Measurements from ENCODE around the gene SLC26A11.

SLC26A11 gene

GRCh38 chr17:80203471-80203963 lies 16.7 kb upstream of the SLC26A11 start:
- peaks cover 3% of the 10 kb centered on the region for H3K36me3 Mint-ChIP-seq (ENCODE audit: insufficient read depth)
- H3K27ac Mint-ChIP-seq = no peak overlapping the region
- no peak overlapping the region for H3K4me3 Mint-ChIP-seq
- DNase-seq (no peak), ATAC-seq (replicated peaks) (no peak)
- peaks cover 0 to 2% of the 10 kb centered on the region in 2 donors for H3K4me1 Mint-ChIP-seq (ENCODE audit: low read depth in 2 of 2)
- H3K27me3 Mint-ChIP-seq = no peaks in the 10 kb centered on the region
- H3K9me3 Mint-ChIP-seq = no peaks in the 10 kb centered on the region

GRCh38 chr17:80204626-80205468 lies 15.4 kb upstream of the SLC26A11 start:
- Mint-ChIP-seq H3K27ac (peak overlapping the region in 1 of 2 donors; percentile 78), H3K9me3 (no peaks in the 10 kb centered on the region), H3K27me3 (no peaks in the 10 kb centered on the region), H3K36me3 (ENCODE audit: insufficient read depth) (peaks cover 13% of the 10 kb centered on the region), H3K4me3 (no peak overlapping the region), H3K4me1 (ENCODE audit: low read depth in 2 of 2) (peaks cover 0 to 2% of the 10 kb centered on the region in 2 donors)
- no peak for DNase-seq
- ATAC-seq (replicated peaks) = no peak

GRCh38 chr17:80205811-80206210 lies 14.4 kb upstream of the SLC26A11 start:
- no peak for ATAC-seq (replicated peaks)
- no peaks in the 10 kb centered on the region for H3K9me3 Mint-ChIP-seq

GRCh38 chr17:80208050-80208449 lies 12.2 kb upstream of the SLC26A11 start:
- DNase-seq (no peak), ATAC-seq (replicated peaks) (no peak)
- no peak overlapping the region for H3K27ac Mint-ChIP-seq
- H3K36me3 Mint-ChIP-seq (ENCODE audit: insufficient read depth) = peaks cover 24% of the 10 kb centered on the region
- no peak overlapping the region for H3K4me3 Mint-ChIP-seq
- peaks cover 0 to 2% of the 10 kb centered on the region in 2 donors for H3K4me1 Mint-ChIP-seq (ENCODE audit: low read depth in 2 of 2)
- H3K9me3 Mint-ChIP-seq = no peaks in the 10 kb centered on the region
- no peaks in the 10 kb centered on the region for H3K27me3 Mint-ChIP-seq

More at GRCh38 chr17:80205811-80206210, 14.4 kb upstream of the SLC26A11 start:
- peaks cover 0 to 2% of the 10 kb centered on the region in 2 donors for H3K4me1 Mint-ChIP-seq (ENCODE audit: low read depth in 2 of 2)
- peaks cover 19% of the 10 kb centered on the region for H3K36me3 Mint-ChIP-seq (ENCODE audit: insufficient read depth)
- DNase-seq = no peak
- no peak overlapping the region for H3K27ac Mint-ChIP-seq
- no peaks in the 10 kb centered on the region for H3K27me3 Mint-ChIP-seq
- H3K4me3 Mint-ChIP-seq = no peak overlapping the region

- no peak overlapping the region for H3K4me3 Mint-ChIP-seq
- ATAC-seq (replicated peaks) = no peak
- no peaks in the 10 kb centered on the region for H3K9me3 Mint-ChIP-seq
- no peak overlapping the region for H3K27ac Mint-ChIP-seq
- H3K36me3 Mint-ChIP-seq (ENCODE audit: insufficient read depth) = peaks cover 30% of the 10 kb centered on the region
- DNase-seq = no peak
- peaks cover 0 to 2% of the 10 kb centered on the region in 2 donors for H3K4me1 Mint-ChIP-seq (ENCODE audit: low read depth in 2 of 2)
- no peaks in the 10 kb centered on the region for H3K27me3 Mint-ChIP-seq
These were observed 10.5 kb upstream of the SLC26A11 start for GRCh38 chr17:80209765-80210164.

- Mint-ChIP-seq H3K9me3 (no peaks in the 10 kb centered on the region), H3K4me1 (ENCODE audit: low read depth in 2 of 2) (peaks cover 0 to 2% of the 10 kb centered on the region in 2 donors), H3K36me3 (ENCODE audit: insufficient read depth) (peaks cover 30% of the 10 kb centered on the region), H3K27ac (no peak overlapping the region), H3K27me3 (no peaks in the 10 kb centered on the region), H3K4me3 (no peak overlapping the region)
- no peak for DNase-seq
- ATAC-seq (replicated peaks) = no peak
These were observed 9.7 kb upstream of the SLC26A11 start for GRCh38 chr17:80210348-80211108.

GRCh38 chr17:80212109-80212508 lies 8.1 kb upstream of the SLC26A11 start:
- peaks cover 0 to 3% of the 10 kb centered on the region in 2 donors for H3K4me1 Mint-ChIP-seq (ENCODE audit: low read depth in 2 of 2)
- DNase-seq (no peak), ATAC-seq (replicated peaks) (no peak)
- H3K9me3 Mint-ChIP-seq = no peaks in the 10 kb centered on the region
- H3K4me3 Mint-ChIP-seq = no peak overlapping the region
- H3K27me3 Mint-ChIP-seq = no peaks in the 10 kb centered on the region
- no peak overlapping the region for H3K27ac Mint-ChIP-seq
- H3K36me3 Mint-ChIP-seq (ENCODE audit: insufficient read depth) = peaks cover 37% of the 10 kb centered on the region

GRCh38 chr17:80212511-80212910 lies 7.7 kb upstream of the SLC26A11 start:
- no peak overlapping the region for H3K4me3 Mint-ChIP-seq
- H3K9me3 Mint-ChIP-seq = no peaks in the 10 kb centered on the region
- H3K36me3 Mint-ChIP-seq (ENCODE audit: insufficient read depth) = peaks cover 38% of the 10 kb centered on the region
- no peak overlapping the region for H3K27ac Mint-ChIP-seq
- peaks cover 3 to 6% of the 10 kb centered on the region in 2 donors for H3K4me1 Mint-ChIP-seq (ENCODE audit: low read depth in 2 of 2)
- H3K27me3 Mint-ChIP-seq = no peaks in the 10 kb centered on the region
- no peak for ATAC-seq (replicated peaks)
- no peak for DNase-seq

GRCh38 chr17:80212962-80213642 lies 7.1 kb upstream of the SLC26A11 start:
- peaks cover 38% of the 10 kb centered on the region for H3K36me3 Mint-ChIP-seq (ENCODE audit: insufficient read depth)
- ATAC-seq (replicated peaks) (no peak), DNase-seq (no peak)
- H3K4me1 Mint-ChIP-seq (ENCODE audit: low read depth in 2 of 2) = peaks cover 6 to 10% of the 10 kb centered on the region in 2 donors
- no peak overlapping the region for H3K4me3 Mint-ChIP-seq
- H3K27me3 Mint-ChIP-seq = no peaks in the 10 kb centered on the region
- H3K9me3 Mint-ChIP-seq = no peaks in the 10 kb centered on the region
- H3K27ac Mint-ChIP-seq = no peak overlapping the region

- H3K27ac Mint-ChIP-seq = no peak overlapping the region
- no peaks in the 10 kb centered on the region for H3K9me3 Mint-ChIP-seq
- no peak for DNase-seq
- peaks cover 8 to 14% of the 10 kb centered on the region in 2 donors for H3K4me1 Mint-ChIP-seq (ENCODE audit: low read depth in 2 of 2)
- no peak for ATAC-seq (replicated peaks)
- H3K27me3 Mint-ChIP-seq = no peaks in the 10 kb centered on the region
- H3K36me3 Mint-ChIP-seq (ENCODE audit: insufficient read depth) = peaks cover 38% of the 10 kb centered on the region
- H3K4me3 Mint-ChIP-seq = no peak overlapping the region
These were observed 6.6 kb upstream of the SLC26A11 start for GRCh38 chr17:80213643-80213975.

- ATAC-seq (replicated peaks) (no peak), DNase-seq (no peak)
- no peaks in the 10 kb centered on the region for H3K27me3 Mint-ChIP-seq
- H3K9me3 Mint-ChIP-seq = no peaks in the 10 kb centered on the region
- H3K4me1 Mint-ChIP-seq (ENCODE audit: low read depth in 2 of 2) = peaks cover 12 to 18% of the 10 kb centered on the region in 2 donors
- no peak overlapping the region for H3K4me3 Mint-ChIP-seq
- peaks cover 37% of the 10 kb centered on the region for H3K36me3 Mint-ChIP-seq (ENCODE audit: insufficient read depth)
- no peak overlapping the region for H3K27ac Mint-ChIP-seq
These were observed 6.0 kb upstream of the SLC26A11 start for GRCh38 chr17:80214012-80214877.

- Mint-ChIP-seq H3K27me3 (no peaks in the 10 kb centered on the region), H3K9me3 (no peaks in the 10 kb centered on the region), H3K4me3 (no peak overlapping the region), H3K4me1 (ENCODE audit: low read depth in 2 of 2) (peaks cover 12 to 24% of the 10 kb centered on the region in 2 donors), H3K36me3 (ENCODE audit: insufficient read depth) (peaks cover 38% of the 10 kb centered on the region), H3K27ac (no peak overlapping the region)
- no peak for DNase-seq
- ATAC-seq (replicated peaks) = no peak
These were observed 5.4 kb upstream of the SLC26A11 start for GRCh38 chr17:80214878-80215210.
